H1 (cell line): Measurements from ENCODE around the gene GSG1L2. TPM values are rescaled to one million over a fixed set of nuclear protein-coding genes. Genes with fewer than 3 reads are reported as not detected.

Experiments used
- CTCF ChIA-PET: fragments of 300-600 bp; sonication (Branson Sonifier 250); formaldehyde crosslinking; loops from one replicate; lab custom pipeline; 2021; ENCODE audit not compliant: partially characterized antibody; lab: Charles Lee
- POLR2A ChIA-PET: fragments of 300-600 bp; sonication (Branson Sonifier 250); formaldehyde crosslinking; loops from one replicate; lab custom pipeline; 2021; ENCODE audit warnings: inconsistent platforms; ENCODE audit not compliant: partially characterized antibody; lab: Charles Lee
- DNase-seq, 2 experiments: peaks; one replicate each; pipeline versions ENCODE4 v3.0.0 to v3.0.0-alpha.2; 2010 to 2022; ENCODE audit warnings: low spot score in 2 of 2, low read depth in 1 of 2, mixed read lengths in 1 of 2
- FAIRE-seq: peaks from 2 replicates; lab custom pipeline; 2011; peaks lifted over from hg19 to GRCh38; lab: Jason Lieb, UNC
- H2AFZ ChIP-seq: 2 replicates; pipeline ENCODE4 v1.8.1; 2012; ENCODE audit warnings: low read length, inconsistent platforms
- H2AK5ac ChIP-seq: 2 replicates; pipeline ENCODE4 v1.6.1; 2013; ENCODE audit warnings: low read depth, low read length
- H2BK120ac ChIP-seq: replicated peaks from 2 replicates; pipeline ENCODE3; 2013; ENCODE audit warnings: low read depth, low read length, inconsistent platforms
- H2BK12ac ChIP-seq: 2 replicates; pipeline ENCODE4 v1.6.1; 2013; ENCODE audit warnings: low read depth, low read length
- H2BK15ac ChIP-seq: 2 replicates; pipeline ENCODE4 v1.6.1; 2013; ENCODE audit warnings: low read length
- H2BK20ac ChIP-seq: 2 replicates; pipeline ENCODE4 v1.6.1; 2013; ENCODE audit warnings: low read length
- H2BK5ac ChIP-seq: 2 replicates; pipeline ENCODE4 v1.6.1; 2013; ENCODE audit warnings: low read depth, low read length
- H3K14ac ChIP-seq: 2 replicates; pipeline ENCODE4 v1.6.1; 2013; ENCODE audit warnings: inconsistent platforms; ENCODE audit not compliant: insufficient read length
- H3K18ac ChIP-seq: 2 replicates; pipeline ENCODE4 v1.6.1; 2013; ENCODE audit warnings: low read length; ENCODE audit errors: extremely low read depth
- H3K23ac ChIP-seq: 2 replicates; pipeline ENCODE4 v1.6.1; 2013; ENCODE audit warnings: inconsistent platforms; ENCODE audit not compliant: insufficient read length
- H3K23me2 ChIP-seq: 2 replicates; pipeline ENCODE4 v1.6.1; 2013; ENCODE audit warnings: low read depth, low read length
- H3K27ac ChIP-seq: 2 replicates; pipeline ENCODE4 v1.6.1; 2011; ENCODE audit warnings: low read depth, low read length, inconsistent platforms
- H3K27me3 ChIP-seq, 4 experiments: replicated peaks in 1 of 4; 1 replicate in 1 of 4; 2 replicates in 3 of 4; pipeline versions ENCODE4 v1.6.1 to v1.8.1; 2011 to 2013; ENCODE audit warnings: low read length in 3 of 4, mild to moderate bottlenecking in 3 of 4, inconsistent platforms in 2 of 4, mixed read lengths in 2 of 4, moderate library complexity in 1 of 4; ENCODE audit not compliant: control insufficient read depth in 3 of 4, insufficient read depth in 3 of 4; ENCODE audit errors: extremely low read depth in 1 of 4
- H3K36me3 ChIP-seq, 4 experiments: 2 replicates each; pipeline versions ENCODE4 v1.6.1 to v1.8.1; 2011 to 2013; ENCODE audit warnings: mild to moderate bottlenecking in 4 of 4, low read length in 3 of 4, moderate library complexity in 2 of 4, control low read depth in 1 of 4, inconsistent platforms in 1 of 4; ENCODE audit not compliant: insufficient read depth in 4 of 4, control insufficient read depth in 2 of 4
- H3K4ac ChIP-seq: replicated peaks from 2 replicates; pipeline ENCODE3; 2013; ENCODE audit warnings: low read length, low read depth, mixed read lengths, inconsistent platforms; ENCODE audit not compliant: insufficient read length
- H3K4me1 ChIP-seq, 4 experiments: replicated peaks in 1 of 4; 1 replicate in 1 of 4; 2 replicates in 3 of 4; pipeline versions ENCODE4 v1.6.1 to v1.8.1; 2011 to 2013; ENCODE audit warnings: low read length in 3 of 4, inconsistent platforms in 2 of 4, mixed read lengths in 1 of 4; ENCODE audit not compliant: insufficient read depth in 4 of 4, control insufficient read depth in 3 of 4
- H3K4me2 ChIP-seq, 2 experiments: 2 replicates each; pipeline versions ENCODE4 v1.6.1 to v1.8.1; 2011 to 2013; ENCODE audit warnings: low read depth in 2 of 2, low read length in 2 of 2, control low read depth in 1 of 2, inconsistent platforms in 1 of 2, mild to moderate bottlenecking in 1 of 2; ENCODE audit not compliant: insufficient read depth in 1 of 2
- H3K4me3 ChIP-seq, 4 experiments: fragments of 200-600, 300-600 bp in 1 of 4; sonication (generic), shearing (Covaris generic), sonication (Bioruptor Twin) in 1 of 4; 2 replicates each; pipeline versions ENCODE4 v1.5.1 to v1.8.1; 2011 to 2016; ENCODE audit warnings: low read length in 4 of 4, low read depth in 3 of 4, control low read depth in 2 of 4, inconsistent platforms in 2 of 4, mild to moderate bottlenecking in 2 of 4, mixed read lengths in 1 of 4, moderate library complexity in 1 of 4; ENCODE audit not compliant: insufficient read depth in 2 of 4; ENCODE audit errors: extremely low read depth in 1 of 4
- H3K56ac ChIP-seq: replicated peaks from 2 replicates; pipeline ENCODE3; 2013; ENCODE audit warnings: low read depth, mild to moderate bottlenecking, mixed read lengths, low read length, inconsistent platforms; ENCODE audit not compliant: insufficient read length
- H3K79me1 ChIP-seq: 2 replicates; pipeline ENCODE4 v1.6.1; 2013; ENCODE audit warnings: low read depth, low read length, control low read depth
- H3K79me2 ChIP-seq, 2 experiments: 2 replicates each; pipeline versions ENCODE4 v1.6.1 to v1.8.1; 2012 to 2013; ENCODE audit warnings: low read length in 2 of 2, mild to moderate bottlenecking in 2 of 2, inconsistent platforms in 1 of 2; ENCODE audit not compliant: insufficient read depth in 2 of 2, control insufficient read depth in 1 of 2
- H3K9ac ChIP-seq, 4 experiments: replicated peaks in 1 of 4; 1 replicate in 1 of 4; 2 replicates in 3 of 4; pipeline versions ENCODE4 v1.6.1 to v1.8.1; 2011 to 2013; ENCODE audit warnings: low read depth in 3 of 4, low read length in 3 of 4, control low read depth in 2 of 4, mild to moderate bottlenecking in 2 of 4, moderate library complexity in 2 of 4, inconsistent platforms in 1 of 4; ENCODE audit errors: extremely low read depth in 1 of 4
- H3K9me3 ChIP-seq, 2 experiments: 2 replicates each; pipeline versions ENCODE4 v1.6.1 to v1.8.1; 2012 to 2013; ENCODE audit warnings: mild to moderate bottlenecking in 2 of 2, moderate library complexity in 2 of 2, control low read depth in 1 of 2, inconsistent platforms in 1 of 2, low read depth in 1 of 2, low read length in 1 of 2, mixed read lengths in 1 of 2; ENCODE audit not compliant: insufficient read depth in 2 of 2
- H4K20me1 ChIP-seq, 2 experiments: replicated peaks in 1 of 2; 2 replicates each; pipeline versions ENCODE3 to v1.8.1; 2011 to 2013; ENCODE audit warnings: inconsistent platforms in 2 of 2, low read length in 2 of 2, mild to moderate bottlenecking in 1 of 2; ENCODE audit not compliant: insufficient read depth in 2 of 2, control insufficient read depth in 1 of 2
- H4K5ac ChIP-seq: 2 replicates; pipeline ENCODE4 v1.6.1; 2013; ENCODE audit warnings: low read length, low read depth, mixed read lengths, inconsistent platforms; ENCODE audit not compliant: insufficient read length
- H4K8ac ChIP-seq: 2 replicates; pipeline ENCODE4 v1.8.0; 2013; ENCODE audit warnings: mild to moderate bottlenecking, moderate library complexity, low read length, inconsistent platforms; ENCODE audit not compliant: insufficient read depth; ENCODE audit errors: extremely low read depth
- H4K91ac ChIP-seq: replicated peaks from 2 replicates; pipeline ENCODE3; 2013; ENCODE audit warnings: low read length, mixed read lengths, inconsistent platforms; ENCODE audit not compliant: insufficient read length
- ASH2L ChIP-seq: fragments of 200-600, 300-600 bp; sonication (generic); IDR thresholded peaks from one replicate; pipeline ENCODE4 v1.7.1; 2017; ENCODE audit warnings: low read length
- CEBPB ChIP-seq: IDR thresholded peaks from 2 replicates; pipeline ENCODE4 v1.6.1; 2012; ENCODE audit warnings: low read depth, low read length
- CHD1 ChIP-seq: IDR thresholded peaks from 2 replicates; pipeline ENCODE4 v1.6.1; 2012; ENCODE audit warnings: low read depth, low read length, improper control_type of control experiment
- RBBP5 ChIP-seq: IDR thresholded peaks from 2 replicates; pipeline ENCODE4 v1.7.1; 2012; ENCODE audit warnings: low read depth, mild to moderate bottlenecking, inconsistent platforms, low read length, moderate library complexity, borderline replicate concordance
- YY1 ChIP-seq: IDR thresholded peaks from 2 replicates; pipeline ENCODE4 v1.6.1; 2011; ENCODE audit warnings: low read depth, mild to moderate bottlenecking, low read length
- WGBS, 2 experiments: shearing (Covaris generic) in 1 of 2; methylation state at CpG; one replicate each; pipeline versions ENCODE4 v1.1.6 to v1.1.7; 2013 to 2015; ENCODE audit warnings: low lambda C conversion rate in 2 of 2, mixed read lengths in 2 of 2, inconsistent platforms in 1 of 2, low coverage in 1 of 2, missing lambda C conversion rate in 1 of 2; ENCODE audit not compliant: insufficient replicate concordance in 2 of 2, insufficient coverage in 1 of 2, insufficient read length in 1 of 2; ENCODE audit errors: extremely low coverage in 1 of 2, missing lambda C conversion rate in 1 of 2; 5-methylcytosine and 5-hydroxymethylcytosine counted together
- polyA plus RNA-seq, 7 experiments: library from polyadenylated mRNA; depleted of rRNA in 3 of 7; stranded (reverse) in 5 of 7; unstranded in 2 of 7; fragments of >200 nt in 5 of 7; fragments of 200-250 nt in 2 of 7; gene quantifications; 1 replicate in 5 of 7; 2 replicates in 1 of 7; 4 replicates in 1 of 7; pipeline versions ENCODE4 v1.2.1 to v1.2.3, GENCODE V29; 2011 to 2013; ENCODE audit warnings: missing spikeins in 2 of 7, mixed read lengths in 2 of 7
- total RNA-seq: library from RNA; stranded (reverse); fragmentation: NEBNext Ultra II Directional; extraction: Animal tissue kit (Norgen Biotek cat#: 25700); gene quantifications from 2 replicates; pipeline ENCODE4 v1.2.1, GENCODE V29; 2021
- TF ChIP-seq, protein P1 (sequence below): IDR thresholded peaks from 2 replicates; pipeline ENCODE4 v1.6.1; 2012; ENCODE audit warnings: inconsistent platforms

GSG1L2 gene
- total and polyA plus RNA-seq, 2 of the 8 experiments (the other 6 are each of a cell fraction or from before 2014, with no cell fraction given) = not detected

GRCh38 chr17:9811537-9811936, 10.3 kb downstream of the GSG1L2 start:
- TF ChIP-seq CEBPB (no peak), CHD1 (no peak), YY1 (no peak), RBBP5 (no peak), ASH2L (no peak)
- TF ChIP-seq, protein P1, sequence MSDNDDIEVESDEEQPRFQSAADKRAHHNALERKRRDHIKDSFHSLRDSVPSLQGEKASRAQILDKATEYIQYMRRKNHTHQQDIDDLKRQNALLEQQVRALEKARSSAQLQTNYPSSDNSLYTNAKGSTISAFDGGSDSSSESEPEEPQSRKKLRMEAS = no peak
- Histone ChIP-seq H3K4ac (no peak overlapping the region), H2BK120ac (no peak overlapping the region), H4K8ac (no peak overlapping the region; the same call in 1 of the 2 replicates), H3K56ac (no peak overlapping the region), H3K4me1 (no peaks in the 10 kb centered on the region), H3K9ac (no peak overlapping the region), H3K27me3 (no peaks in the 10 kb centered on the region), H4K20me1 (peaks cover 0 to 2% of the 10 kb centered on the region in 2 experiments), H3K18ac (no peak overlapping the region), H3K4me2 (no peak overlapping the region), H2BK20ac (no peak overlapping the region), H3K79me1 (no peaks in the 10 kb centered on the region), H2BK12ac (no peak overlapping the region), H3K9me3 (0 out of 4 replicates have a peak, but pooled peaks cover 0 to 2% of the 10 kb centered on the region in 2 experiments), H2BK15ac (no peak overlapping the region), H3K36me3 (no peaks in the 10 kb centered on the region), H2AK5ac (no peak overlapping the region), H4K91ac (no peak overlapping the region), H4K5ac (no peak overlapping the region), H3K4me3 (no peak overlapping the region), H2AFZ (no peak overlapping the region), H3K27ac (no peak overlapping the region), H3K79me2 (no peaks in the 10 kb centered on the region), H2BK5ac (no peak overlapping the region), H3K23me2 (peaks cover 2% of the 10 kb centered on the region; the same call in 1 of the 2 replicates), H3K14ac (no peak overlapping the region), H3K23ac (no peak overlapping the region)
- no peak for DNase-seq
- ChIA-PET POLR2A (no interaction called here), CTCF (interaction anchor here (0.5 to 1.1 kb wide), 4 partner anchors 27 to 1309 kb away, joined by 3 to 5 read pairs (median 4); partner anchors contain the start of gene RCVRN)
- FAIRE-seq = no peak
- 90% methylated on average over 11 of the region's 11 CpGs; no CpG with 5 or more reads in 1 of the 2 experiments for WGBS, 2 experiments
